Jurkat, Clone E6-1 (cell line): ENCODE measurements around the gene NCCRP1. TPM values are rescaled to one million over a fixed set of nuclear protein-coding genes. Genes with fewer than 3 reads are reported as not detected.

ENCODE experiments used
- DNase-seq: peaks from one replicate; pipeline ENCODE4 v3.0.0-alpha.2; 2011; ENCODE audit warnings: low read depth, low spot score
- H3K4me3 ChIP-seq: 2 replicates; pipeline ENCODE4 v1.5.1; 2011; ENCODE audit warnings: mild to moderate bottlenecking, low read length, control low read depth, moderate library complexity
- polyA plus RNA-seq: library from polyadenylated mRNA; unstranded; fragments of >200 nt; gene quantifications from one replicate; pipeline ENCODE4 v1.2.1, GENCODE V29; 2012; ENCODE audit warnings: missing spikeins; ENCODE audit not compliant: insufficient read length, insufficient read depth

NCCRP1 gene, protein sequence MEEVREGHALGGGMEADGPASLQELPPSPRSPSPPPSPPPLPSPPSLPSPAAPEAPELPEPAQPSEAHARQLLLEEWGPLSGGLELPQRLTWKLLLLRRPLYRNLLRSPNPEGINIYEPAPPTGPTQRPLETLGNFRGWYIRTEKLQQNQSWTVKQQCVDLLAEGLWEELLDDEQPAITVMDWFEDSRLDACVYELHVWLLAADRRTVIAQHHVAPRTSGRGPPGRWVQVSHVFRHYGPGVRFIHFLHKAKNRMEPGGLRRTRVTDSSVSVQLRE
- not detected for polyA plus RNA-seq

DNA sequence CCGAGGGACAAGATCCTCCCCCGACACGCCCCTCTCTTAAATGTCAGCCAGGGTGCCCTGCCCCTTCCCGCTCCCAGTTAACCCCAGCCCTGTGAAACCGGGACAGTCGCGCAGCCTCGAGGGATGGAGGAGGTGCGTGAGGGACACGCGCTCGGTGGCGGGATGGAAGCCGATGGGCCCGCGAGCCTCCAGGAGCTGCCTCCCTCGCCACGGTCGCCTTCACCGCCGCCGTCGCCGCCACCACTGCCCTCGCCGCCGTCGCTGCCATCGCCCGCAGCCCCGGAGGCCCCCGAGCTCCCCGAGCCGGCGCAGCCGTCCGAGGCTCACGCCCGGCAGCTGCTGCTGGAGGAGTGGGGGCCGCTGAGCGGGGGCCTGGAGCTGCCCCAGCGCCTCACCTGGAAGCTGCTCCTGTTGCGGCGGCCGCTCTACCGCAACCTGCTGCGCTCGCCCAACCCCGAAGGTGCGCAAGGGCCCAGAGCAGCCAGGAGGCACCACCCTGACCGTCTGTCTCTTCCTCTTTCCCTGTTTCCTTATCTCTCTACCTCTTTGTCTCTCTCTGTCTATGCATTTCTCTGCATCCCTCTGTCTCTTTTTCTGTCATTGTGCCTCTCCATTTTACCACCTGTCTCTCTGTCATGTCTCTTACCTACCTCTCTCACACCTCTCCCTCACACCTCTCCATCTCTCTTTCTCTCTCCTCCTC lies at the start of gene NCCRP1:
NCCRP1 (plus strand) TSS at position 105 of the 703 bp plus-strand sequence; CDS start at position 124, 19 bp downstream.
- no peak for DNase-seq
- H3K4me3 ChIP-seq = no peak within 1 kb of the TSS

DNA sequence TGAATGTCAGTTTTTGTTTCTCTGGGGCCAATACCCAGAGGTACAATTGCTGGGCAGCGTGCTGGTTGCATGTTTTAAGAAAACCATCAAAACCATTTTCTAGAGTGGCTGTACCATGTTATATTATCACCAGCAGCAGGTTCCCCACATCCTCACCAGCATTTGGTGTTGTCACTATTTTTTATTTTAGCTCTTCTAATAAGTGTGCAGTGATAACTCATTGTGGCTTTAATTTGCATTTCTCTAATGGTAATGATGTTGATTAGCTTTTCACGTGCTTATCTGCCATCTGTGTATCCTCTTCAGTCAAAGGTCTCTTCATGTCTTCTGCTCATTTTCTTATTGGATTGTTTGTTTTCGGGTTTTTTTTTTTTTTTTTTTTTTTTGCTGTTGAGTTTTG lies 49.3 kb upstream of the NCCRP1 start:
- no peak for DNase-seq
- no peak overlapping the region for H3K4me3 ChIP-seq

DNA sequence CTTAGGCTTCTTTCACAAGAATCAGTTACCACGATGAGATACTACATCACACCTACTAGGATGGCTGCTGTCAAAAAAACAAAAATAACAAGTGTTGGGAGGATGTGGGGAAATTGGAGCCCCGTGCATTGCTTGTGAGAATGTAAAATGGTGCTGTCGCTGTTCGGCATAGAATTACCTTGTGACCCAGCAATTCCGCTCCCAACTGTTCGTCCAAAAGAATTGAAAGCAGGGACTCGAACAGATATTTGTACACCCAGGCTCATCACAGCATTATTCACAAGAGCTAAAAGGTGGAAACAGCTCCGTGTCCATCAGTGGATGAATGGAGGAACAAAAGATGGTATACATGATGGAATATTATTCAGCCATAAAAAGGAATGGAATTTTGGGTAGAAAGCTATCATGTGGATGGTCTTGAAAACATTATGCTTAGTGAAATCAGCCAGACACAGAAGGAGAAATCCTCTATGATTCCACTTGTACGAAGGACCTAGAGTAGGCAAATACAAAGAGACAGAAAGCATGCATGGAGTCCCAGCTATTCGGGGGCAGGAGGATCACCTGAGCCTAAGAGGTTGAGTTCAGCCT lies 47.7 kb upstream of the NCCRP1 start:
- no peak overlapping the region for H3K4me3 ChIP-seq
- DNase-seq = no peak

DNA sequence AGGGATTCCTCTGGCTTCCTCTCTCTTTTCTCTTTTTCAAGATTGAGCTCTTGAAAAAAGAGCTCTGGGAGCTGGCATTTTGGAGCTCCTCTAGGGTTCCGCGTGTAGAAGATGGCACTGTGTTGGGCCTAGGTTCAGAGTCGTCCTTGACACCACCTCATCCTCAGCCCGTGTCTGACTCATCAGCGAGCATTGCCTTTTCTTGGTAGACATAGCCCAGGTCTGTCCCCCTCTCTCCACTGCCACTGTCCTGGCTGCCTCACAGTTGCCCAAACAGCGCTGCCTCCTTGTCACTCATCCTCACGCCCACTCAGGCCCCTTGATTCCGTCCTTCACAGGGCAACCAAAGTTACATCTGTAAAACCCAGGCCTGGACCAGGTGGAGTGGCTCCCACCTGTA lies 46.5 kb upstream of the NCCRP1 start:
- no peak overlapping the region for H3K4me3 ChIP-seq

DNA sequence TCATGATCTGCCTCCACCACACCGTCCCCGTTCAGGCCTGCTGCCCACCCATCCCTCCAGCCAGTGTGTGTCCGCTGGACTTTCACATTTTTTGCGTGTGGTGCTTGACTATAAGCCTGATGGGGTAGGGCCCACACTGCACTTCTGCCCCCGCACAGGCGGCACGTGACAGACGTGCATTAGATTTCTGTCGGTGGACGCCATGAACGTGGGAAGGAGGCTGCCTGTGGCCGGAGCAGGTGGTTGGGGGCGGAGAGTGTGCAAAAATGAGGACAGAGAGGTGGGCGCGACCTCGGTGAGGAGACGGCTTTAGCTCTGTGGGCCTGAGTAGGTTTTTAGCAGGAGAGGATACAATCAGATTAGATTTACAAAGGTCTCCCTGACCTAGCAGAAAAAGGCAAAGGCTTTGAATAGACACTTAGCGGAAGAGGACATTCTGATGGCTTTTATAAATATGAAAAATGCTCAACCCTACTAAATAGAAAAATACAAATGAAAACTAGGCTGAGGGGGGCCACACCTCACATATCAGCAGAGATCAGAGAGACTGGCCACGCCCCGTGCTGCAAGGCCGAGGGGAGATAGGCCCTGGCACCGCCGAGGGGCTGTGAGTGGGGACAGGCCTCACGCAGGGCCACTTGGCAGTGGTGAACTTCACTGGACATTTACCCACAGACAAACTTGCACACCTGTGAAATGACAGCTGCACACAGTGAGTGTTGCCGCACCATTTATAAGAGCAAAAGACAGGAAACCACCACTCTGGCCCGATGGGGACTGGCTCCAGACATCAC lies 45.8 kb upstream of the NCCRP1 start:
- no peak overlapping the region for H3K4me3 ChIP-seq
- no peak for DNase-seq

More for the DNA sequence above, 46.5 kb upstream of the NCCRP1 start:
- DNase-seq = no peak

DNA sequence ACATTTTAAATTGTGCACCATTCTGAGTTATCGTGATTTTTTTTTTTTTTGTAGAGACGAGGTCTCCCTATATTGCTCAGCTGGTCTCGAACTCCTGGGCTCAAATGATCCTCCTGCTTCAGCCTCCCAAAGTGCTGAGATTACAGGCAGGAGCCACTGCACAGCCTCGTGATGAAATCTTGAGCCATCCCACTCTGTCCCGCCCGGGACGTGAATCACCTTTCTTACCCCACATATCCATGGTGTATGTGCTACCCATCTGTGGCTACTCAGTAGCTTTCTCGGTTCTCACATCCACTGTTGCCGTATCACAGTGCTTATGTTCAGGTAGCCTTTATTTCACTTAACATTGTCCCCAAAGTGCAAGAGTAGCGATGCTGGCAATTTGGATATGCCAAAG lies 44.7 kb upstream of the NCCRP1 start:
- no peak overlapping the region for H3K4me3 ChIP-seq
- no peak for DNase-seq

DNA sequence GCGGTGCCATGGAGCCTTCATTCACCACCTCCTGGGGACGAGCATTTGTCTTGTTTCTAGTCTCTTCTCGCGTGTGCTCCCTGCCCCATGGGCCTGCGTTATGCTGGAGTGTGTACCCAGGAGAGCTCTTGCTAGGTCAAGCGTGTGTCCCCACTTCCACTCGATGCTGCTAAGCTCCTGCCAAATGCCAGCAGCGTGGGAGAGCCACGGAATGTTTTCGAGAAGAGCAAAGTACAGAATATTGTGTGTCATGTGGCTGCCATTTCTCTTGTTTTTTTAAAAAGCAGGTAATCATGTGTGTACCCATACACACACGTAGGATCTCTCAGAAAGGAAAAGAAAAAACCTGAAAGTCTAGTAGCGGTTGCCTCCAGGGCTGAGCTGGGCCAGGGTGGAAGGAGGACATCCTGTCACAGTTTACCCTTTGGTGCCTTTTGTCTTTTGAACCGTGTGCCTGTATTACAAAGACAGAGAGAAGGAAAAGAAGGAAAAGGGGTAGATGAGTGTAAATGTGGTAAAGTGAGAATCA lies 42.6 kb upstream of the NCCRP1 start:
- no peak overlapping the region for H3K4me3 ChIP-seq
- no peak for DNase-seq

DNA sequence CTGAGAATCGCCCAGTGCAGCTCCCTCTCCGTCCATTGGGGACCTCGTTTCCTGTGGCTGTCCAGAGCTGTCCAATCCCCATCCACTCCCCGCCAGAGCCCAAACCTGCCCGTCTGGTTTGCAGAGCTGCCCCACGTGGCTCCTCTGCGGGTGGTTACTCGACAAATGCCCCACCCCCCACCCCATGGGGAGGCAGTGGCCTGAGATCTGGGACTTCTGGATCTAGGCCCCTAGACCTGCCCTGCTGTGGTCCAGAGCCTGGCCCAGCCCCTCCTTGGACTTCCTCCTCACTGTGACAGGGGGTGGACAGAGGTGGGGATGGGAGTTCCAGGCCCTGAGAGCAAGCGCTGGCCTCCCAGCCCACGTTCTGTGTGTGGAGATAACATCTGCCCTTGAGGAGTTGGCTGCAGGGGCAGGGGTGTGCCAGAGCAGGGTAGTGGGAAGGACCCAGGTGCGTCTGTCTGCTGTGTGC lies 42.1 kb upstream of the NCCRP1 start:
- DNase-seq = no peak
- H3K4me3 ChIP-seq = no peak overlapping the region

DNA sequence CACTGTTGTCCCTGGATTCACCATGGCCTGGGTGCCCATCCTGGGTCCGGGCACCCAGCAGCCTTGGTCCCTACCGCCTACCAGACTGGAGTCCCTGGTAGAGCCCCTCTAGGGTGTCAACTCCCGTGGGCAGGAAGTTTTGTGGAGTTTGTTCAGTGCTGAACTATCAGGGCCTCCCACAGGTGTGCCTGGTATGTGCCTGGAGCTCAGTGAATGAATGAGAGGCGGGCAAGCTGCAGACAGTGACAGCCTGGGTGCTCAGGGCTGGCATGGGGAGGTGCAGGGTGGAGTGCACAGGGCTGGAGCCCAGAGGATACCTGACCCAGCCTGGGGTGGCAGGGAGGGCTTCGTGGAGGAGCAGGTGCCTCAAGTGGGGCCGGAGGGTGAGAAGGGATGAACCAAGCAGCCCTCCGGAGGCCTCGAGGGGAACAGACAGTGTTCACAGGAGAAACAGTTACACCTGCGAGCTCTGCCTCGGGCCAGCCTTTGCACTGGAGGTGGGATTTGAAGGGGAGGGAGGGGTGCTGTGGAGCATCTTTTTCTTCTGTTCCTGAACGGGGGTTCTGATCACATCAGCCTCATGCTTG lies 41.6 kb upstream of the NCCRP1 start:
- no peak overlapping the region for H3K4me3 ChIP-seq
- DNase-seq = no peak

DNA sequence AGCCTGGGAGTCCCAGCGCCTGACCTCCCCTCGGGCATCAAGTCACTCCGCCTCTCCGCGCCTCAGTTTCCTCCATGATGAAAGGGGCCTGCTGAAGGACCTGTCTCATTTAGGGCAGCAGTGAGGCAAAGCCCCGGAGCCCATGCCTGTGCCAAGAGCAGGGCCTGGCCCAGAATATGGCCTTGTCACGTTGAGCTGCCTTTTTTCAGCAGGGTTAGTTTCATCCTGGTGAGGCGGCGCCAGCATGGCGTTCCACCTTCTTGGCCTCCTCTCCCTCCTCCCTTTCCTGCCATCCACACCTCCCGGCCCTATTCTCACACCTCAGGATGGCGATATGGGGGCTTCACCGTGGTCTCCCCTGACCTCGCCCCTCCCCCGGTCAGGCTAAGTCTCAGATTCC lies 41.0 kb upstream of the NCCRP1 start:
- no peak for DNase-seq
- no peak overlapping the region for H3K4me3 ChIP-seq

DNA sequence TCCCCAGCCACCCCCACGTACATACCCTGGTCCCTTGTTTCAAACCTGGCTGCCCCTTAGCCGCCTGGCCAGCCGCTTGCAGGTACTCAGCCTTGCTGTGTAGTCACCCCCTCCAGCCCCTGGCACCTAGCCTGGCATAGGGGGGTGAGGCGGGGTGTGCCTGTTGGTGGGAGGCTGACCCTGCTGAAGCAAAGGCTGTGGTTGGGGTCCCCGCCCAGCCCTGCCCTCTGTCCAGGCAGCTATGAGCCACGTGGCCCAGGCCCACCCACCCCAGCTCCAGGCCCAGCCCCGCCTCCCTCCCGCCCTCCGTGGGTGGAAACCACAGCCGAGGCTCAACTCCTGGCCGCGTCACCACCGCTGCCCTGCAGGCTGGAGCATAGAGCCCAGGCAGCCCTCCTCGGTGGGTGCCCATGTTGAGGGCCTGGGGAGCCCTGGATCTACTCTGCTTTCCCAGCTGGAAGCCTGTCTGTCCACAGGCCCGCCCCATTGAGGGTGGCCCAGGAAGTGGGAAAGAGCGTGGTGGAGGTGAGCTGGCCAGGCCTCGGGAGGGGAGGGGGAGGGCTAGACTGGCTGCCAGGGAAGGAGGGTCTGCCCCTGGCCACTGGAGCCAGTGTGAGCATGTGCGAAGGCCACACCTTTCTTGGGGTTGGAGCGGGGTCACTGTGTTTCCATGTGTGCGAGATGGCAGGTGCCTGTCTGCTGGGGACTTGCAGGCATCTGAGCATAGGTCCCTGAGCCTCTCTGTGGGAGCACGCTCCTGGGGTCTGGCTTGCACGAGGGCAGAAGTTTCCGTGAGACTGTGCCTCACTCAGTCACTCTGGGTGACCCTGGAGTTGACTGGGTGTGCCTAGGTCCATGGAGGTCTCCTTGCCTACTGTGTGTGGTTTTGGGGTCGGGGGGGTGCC lies 40.2 kb upstream of the NCCRP1 start:
- DNase-seq = no peak
- no peak overlapping the region for H3K4me3 ChIP-seq

DNA sequence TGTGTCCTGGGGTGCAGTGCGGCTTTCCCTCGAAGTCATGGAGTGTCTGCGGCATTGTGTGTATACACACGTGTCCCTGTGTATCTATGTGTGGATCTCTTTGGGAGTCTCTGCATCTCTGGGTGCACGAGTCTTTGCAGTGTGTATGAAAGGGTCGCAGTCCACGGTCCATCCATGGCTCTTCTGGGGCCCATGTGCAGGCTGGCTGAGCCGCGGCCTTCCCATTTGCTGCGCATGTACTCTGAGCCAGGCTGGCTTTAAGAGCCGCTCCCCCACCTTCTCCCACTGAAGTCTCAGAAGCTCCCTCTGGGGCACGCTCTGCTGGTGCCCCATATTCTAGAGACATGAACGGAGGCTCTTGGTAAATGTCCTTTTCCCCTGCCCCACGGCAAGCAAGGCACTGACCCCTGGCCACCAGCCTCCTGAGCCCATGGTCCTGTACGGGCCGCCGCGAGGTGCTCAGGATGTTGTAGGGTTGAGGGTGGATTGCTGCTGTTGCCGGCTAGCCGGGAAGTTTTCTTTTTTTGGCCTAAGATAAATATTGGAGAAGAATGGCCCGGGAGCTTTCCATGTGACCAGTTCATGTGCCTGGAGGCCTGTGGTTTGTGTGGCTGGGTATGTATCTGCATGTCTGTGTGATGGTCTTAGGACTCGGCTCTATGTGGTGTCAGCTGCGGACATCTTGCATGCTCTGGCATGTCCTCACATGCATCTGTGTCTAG lies 39.3 kb upstream of the NCCRP1 start:
- DNase-seq = no peak
- no peak overlapping the region for H3K4me3 ChIP-seq

DNA sequence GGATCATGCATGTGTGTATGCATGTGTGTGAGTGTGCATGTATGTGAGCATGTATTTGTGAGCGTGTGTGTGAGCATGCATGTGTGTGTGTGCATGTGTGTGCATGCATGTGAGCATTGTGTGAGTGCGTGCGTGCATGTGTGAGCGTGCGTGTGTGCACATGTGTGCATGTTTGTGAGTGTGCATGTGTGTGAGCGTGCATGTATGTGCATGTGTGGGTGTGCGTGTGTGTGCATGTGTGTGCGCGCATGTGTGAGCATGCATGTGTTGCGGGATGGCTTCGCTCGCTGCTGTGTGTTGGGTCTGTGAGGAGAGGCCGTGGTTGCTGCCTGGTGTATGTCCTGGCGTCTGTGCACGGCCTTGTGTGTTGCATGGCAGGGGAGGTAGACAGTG lies 38.8 kb upstream of the NCCRP1 start:
- no peak overlapping the region for H3K4me3 ChIP-seq
- no peak for DNase-seq

DNA sequence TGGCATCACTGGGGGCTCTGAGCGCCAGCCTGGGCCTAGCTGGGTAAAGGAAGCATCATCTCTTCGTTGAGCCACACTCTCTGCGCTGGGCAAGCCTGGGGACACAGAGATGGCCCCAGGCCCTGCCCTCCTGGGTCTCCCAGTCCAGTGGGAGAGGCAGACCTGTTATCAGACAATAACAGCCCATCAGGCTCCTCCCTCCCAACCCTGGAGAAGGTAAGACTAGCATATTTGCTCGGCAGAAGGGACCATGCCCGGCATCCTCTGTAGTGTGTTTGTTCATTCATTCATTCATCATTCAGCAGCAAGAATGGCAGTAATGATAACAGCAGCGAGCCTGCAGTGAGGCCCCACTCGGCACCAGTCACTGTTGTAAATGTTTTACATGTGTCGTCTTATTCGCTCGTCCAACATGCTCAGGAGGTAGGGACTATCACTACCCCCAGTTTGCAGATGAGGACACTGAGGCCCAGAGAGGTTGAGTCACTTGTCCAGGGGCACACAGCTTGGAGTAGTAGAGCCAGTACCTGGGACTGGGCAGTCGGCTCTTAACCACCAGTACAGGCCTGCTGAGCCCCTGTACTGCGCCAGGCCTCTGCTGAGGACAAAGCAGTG lies 38.0 kb upstream of the NCCRP1 start:
- no peak for DNase-seq
- no peak overlapping the region for H3K4me3 ChIP-seq

DNA sequence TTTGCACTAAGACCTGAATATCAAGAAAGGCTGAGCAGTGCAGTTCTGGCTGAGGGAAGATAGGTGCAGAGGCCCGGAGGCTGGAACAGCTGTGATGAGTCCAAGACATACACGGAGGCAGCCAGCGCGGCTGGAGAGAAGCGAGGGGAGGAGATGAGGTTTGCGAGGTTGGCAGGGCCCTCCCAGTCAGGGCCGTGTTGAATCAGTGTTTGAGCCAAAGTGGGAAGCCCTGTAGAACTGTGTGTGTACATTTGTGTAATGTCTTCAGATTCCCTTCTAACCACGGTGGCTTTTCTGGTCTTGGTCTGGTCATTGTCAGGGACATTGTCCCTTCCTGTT lies 36.3 kb upstream of the NCCRP1 start:
- H3K4me3 ChIP-seq = no peak overlapping the region

DNA sequence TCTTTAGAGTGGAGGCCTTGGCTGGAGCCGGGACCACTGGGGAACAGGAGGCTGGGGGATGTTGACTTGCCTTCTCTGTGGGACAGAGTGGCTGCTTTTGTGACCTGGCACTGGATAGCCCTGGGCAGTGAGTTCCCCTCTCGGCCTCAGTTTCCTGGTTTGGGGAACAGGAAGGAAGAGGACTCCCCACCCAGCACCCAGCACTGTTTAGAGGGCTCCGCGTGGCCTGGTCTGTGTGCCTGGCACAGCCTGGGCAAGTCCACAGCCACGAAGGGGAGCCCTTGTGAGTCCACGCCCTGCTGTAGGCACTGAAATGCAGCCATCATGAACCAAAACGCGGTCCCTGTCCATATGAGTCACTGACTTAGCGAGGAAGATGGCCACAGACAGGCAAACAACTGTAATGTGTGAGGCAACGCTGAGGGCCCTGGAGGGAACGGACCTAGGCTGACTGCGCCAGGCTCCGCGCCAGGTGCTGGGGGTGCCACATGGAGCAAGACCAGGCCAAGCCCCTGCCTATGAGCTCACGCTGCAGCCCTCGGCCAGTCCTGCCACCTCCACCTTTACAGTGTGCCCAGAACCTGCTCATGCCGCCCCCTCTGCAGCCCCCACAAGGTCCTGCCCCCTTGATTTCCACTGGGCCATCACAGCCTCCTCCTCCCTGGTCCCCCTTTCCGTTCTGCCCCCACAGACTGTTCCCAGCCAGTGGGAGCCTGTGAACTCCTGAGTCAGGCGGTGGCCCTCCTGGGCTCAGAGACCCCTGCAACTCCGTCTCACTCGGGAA lies 35.7 kb upstream of the NCCRP1 start:
- no peak for DNase-seq
- H3K4me3 ChIP-seq = no peak overlapping the region

More for the DNA sequence above, 36.3 kb upstream of the NCCRP1 start:
- no peak for DNase-seq
